ENCODE measurements around the gene FOLR2.

The FOLR2 gene

DNA sequence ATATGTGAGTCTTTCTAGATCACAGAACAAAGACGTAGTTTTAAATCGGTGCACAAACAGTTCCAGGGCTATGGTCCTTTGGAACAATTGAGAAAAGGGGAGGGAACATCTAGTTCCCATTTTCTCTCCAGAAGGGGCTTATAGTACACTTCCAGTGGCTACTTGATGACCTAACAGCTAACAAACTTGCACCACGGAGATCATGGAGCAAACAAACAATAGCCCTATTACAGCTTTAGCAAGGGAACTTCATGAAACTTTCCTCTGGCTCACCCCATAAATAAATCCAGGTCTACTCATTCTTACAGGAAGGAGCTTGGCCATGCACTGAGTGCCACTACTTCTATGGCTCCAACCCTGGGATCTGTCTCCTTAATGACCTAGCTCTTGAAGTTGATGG, 8.3 kb upstream of the FOLR2 start:
- DNase-seq, result no peak

DNA sequence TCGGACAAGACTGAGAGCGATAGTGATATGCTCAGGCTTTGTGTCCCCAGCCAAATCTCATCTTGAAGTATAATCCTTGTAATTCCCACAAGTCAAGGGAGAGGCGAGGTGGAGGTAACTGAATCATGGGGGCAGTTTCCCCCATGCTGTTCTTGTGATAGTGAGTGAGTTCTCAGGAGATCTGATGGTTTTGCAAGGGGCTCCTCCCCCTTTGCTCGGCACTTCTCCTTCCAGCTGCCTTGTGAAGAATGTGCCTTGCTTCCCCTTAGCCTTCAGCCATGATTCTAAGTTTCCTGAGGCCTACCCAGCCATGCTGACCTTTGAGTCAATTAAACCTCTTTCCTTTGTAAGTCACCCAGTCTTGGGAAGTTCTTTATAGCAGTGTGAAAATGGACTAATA, 7.5 kb upstream of the FOLR2 start:
- no peak for DNase-seq

DNA sequence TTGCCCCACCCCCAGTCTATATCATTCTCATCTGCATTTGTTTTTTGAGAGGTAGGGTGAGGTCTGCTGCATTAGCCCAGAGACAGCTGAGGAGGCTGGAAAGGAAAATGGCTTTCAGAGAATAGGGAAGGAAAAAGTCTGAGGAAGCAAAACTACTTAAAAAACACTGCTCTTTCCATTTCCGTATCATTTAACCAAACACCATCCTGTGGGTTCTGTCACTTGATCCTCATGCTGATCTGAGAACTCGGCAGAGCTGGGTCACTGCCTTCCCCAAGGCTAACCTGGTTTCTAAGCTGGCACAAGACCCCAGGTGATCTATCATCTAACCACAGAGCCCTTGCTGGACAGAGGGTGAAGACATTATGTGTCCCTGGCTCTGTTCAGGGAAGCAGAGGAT, 1.2 kb downstream of the FOLR2 start:
- DNase-seq, result no peak

DNA sequence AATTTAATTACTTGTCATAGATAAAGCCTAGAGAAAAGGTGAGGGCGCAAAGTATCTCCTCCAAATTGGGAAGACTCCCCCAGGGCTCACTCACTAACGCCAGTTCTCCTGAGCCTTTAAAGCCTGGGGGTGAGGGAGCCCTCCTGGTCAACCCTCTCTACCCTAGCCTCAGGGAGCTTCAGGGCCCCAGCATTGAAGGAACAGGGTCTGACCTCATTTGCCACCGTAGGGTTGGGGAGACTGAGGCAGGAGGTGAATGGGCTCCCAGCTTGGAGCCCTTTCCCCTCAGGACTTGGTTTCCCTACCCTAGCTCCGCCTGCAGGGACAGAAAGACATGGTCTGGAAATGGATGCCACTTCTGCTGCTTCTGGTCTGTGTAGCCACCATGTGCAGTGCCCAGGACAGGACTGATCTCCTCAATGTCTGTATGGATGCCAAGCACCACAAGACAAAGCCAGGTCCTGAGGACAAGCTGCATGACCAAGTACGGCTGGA, 1.7 kb downstream of the FOLR2 start:
- DNase-seq, result no peak

DNA sequence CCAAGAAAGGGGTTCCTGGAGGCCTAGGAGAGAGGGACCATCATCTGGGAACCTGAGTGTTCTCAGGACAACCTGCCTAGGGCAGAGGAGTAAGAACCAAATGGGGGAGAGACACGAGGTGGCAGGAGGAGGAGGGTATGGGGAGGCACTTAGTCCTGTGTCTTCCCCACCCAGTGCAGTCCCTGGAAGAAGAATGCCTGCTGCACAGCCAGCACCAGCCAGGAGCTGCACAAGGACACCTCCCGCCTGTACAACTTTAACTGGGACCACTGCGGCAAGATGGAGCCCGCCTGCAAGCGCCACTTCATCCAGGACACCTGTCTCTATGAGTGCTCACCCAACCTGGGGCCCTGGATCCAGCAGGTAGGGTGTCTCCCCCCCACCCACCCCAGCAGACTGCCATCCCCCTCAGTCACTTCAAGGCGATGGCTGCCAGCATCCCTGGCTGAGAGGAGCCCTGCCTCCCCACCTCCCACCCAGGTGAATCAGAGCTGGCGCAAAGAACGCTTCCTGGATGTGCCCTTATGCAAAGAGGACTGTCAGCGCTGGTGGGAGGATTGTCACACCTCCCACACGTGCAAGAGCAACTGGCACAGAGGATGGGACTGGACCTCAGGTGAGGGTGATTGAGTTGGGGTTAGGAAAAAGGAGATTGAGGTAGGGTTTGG, 4.2 kb downstream of the FOLR2 start:
- DNase-seq, result no peak

DNA sequence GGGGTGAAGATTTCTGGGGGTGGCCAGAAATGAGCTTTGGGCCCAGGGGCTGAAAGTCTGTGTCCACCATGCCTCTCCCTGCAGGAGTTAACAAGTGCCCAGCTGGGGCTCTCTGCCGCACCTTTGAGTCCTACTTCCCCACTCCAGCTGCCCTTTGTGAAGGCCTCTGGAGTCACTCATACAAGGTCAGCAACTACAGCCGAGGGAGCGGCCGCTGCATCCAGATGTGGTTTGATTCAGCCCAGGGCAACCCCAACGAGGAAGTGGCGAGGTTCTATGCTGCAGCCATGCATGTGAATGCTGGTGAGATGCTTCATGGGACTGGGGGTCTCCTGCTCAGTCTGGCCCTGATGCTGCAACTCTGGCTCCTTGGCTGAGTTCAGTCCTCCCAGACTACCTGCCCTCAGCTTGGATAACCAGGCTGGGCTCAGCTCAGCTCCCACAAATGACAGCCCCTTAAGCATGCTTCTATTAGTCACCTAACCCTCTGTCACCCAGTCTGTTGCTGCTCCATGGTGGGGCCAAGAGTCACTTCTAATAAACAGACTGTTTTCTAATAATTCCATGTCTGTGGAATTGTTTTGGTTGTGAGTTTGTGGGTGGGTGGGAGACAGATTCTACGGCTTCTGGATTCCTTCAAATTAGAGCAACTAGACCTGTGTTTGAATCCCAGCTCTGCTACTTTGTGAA, 4.9 kb downstream of the FOLR2 start:
- no peak for DNase-seq

DNA sequence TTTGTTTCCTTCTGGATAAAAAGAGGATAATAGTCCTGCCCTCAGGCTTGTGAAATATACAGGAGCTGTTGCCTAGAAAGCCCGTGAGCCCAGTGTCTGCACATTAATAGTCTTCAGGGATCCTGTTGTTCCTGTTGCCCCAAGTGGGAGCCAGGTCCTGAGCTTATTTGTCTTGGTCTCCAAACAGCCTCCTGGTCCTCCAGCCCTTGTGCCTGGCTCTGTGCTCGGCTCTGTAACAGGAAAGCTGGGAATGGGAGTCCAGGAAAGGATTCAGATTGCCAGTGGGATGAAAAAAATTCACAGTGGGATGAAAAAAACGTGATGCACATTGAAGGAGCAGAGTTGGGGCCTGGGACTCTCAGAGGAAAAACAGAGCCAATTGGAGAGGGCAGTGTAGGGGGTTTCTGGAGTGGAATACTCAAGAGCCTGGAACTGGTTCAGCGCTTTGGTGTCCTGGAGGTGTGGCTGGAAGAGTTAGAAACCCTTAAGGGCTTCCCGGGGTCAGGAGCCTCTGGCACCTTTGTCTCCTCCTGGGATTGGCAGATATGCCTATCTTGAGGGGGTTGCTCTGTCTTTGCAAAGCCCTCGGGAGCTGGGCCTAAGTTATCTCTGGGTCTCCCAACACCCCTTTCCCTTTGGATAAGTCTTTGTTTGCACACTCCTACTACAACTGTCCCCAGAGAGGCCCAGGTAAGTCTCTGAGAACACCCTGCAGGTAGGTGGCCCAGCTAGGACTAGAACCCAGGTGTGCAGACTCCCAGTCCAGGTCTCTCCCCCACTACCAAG, 5.7 kb downstream of the FOLR2 start:
- no peak for DNase-seq

DNA sequence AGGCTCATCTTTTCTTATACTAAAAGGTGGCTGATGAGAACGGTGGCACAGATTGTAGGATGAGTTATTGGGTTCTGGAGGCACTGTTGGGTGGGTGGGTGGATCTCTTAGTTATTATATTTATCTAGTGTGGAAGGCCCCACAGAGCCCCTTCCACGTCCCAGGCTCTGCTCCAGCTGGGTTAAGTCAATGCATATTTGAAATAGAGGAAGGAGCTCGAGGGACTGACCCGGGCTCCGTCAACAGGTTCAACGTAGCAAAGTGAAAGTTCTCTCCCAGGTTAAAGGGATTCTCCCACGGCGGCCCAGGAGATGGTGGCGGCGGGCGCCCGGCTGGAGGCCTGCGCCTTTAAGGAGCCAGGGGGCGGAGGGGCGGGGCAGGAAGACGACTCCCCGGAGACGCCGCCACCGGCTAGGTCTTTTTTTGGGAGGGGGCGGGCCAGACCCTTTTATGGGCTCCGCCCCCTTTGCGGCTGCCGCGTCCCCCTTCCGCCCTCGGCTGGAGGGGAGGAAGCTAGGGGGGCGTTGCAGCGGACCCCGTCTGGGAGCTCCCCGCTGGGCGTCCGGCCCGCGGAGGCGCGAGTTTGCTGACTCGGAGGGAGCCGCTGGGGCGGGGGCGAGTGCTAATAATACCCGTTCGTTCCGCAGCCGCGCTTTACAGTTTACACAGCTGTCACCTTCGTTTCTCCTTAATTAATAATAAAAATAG, 6.5 kb downstream of the FOLR2 start:
- peak; percentile 92 to 93 for DNase-seq

DNA sequence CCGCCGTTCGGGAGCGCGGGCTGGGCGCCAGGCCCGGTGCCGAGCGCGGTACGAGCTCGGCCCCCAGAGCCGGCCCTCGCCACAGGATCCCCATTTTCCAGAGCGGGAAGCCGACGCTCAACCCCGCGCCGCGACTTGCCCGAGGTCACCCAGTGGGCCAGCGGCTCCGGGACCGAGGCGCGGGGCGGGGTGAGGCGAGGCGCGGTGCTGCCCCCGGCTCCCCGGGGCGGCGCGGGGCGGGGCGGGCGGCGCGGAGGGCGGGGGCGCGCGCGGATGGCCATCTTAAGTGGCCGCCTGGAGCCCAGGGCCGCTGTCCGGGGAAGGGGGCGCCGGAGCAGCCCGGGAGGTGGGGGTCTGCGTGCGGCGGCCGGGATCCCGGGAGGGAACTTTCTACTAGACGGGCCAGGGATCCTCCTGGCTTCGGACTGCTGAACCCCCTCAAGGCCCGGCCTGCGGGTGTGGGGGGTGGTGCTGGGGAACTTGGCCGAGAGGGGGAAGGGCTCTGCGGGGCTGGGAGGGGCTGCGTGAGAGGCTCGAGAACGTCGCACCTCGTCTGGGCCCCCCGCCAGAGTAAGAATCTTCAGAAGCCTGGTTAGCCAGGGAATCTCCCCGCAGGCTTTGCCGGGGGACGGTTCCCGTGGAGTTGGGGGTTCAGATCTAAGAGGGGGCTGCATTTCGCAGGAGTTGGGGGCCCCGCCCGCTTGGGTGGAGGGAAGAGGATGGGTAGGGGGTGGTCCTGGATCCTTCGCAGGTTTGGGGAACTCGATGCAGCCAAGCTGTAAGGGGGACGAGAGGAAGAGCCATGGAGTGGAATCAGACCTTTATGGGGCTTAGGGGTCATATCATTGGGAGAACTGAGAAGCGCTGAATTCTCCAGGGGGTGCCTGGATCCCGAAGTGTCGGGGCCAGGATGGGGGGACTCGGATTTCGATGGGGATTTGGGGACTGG, 7.3 kb downstream of the FOLR2 start:
- peak; percentile 40 to 41 for DNase-seq

DNA sequence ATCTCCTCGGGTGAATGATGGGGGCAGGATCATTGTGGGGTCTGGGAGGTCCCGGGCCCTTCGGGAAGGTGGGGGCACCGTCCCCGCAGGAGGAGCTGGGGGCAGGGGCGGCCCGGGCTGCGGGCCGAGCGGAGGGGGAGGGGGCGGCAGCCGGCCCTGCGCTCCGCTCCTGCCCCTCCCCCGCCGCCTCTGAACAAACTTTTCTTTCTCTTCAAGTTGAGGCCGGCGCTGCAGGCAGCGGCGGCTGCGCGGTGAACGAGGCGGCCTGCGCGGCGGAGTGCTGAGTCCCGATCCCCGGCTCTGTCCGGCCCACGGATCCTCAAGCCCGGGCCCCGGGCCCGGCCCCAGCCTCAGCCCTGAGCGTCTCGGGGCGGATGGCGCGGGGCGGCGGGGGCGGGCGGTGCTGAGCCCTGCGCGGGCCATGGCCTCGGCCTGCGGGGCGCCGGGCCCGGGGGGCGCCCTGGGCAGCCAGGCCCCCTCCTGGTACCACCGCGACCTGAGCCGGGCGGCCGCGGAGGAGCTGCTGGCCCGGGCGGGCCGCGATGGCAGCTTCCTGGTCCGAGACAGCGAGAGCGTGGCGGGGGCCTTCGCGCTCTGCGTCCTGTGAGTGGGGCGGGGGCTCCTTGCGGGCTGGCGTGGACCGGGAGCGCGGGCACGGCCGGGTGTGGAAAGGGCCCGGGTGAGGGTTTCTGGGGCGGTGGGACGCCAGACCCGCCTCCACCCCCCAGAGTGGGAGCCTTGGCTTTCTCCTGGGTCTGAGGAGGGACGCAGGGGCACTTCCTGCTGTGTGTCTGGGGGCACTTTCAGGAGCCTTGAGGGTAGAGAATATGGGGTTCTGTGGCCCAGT, 8.2 kb downstream of the FOLR2 start, which contains the start of gene INPPL1:
INPPL1 (plus strand) TSS at position 204 of the 847 bp plus-strand sequence; CDS start at position 422, 218 bp downstream.
- DNase-seq, result peak; percentile 37 to 44

DNA sequence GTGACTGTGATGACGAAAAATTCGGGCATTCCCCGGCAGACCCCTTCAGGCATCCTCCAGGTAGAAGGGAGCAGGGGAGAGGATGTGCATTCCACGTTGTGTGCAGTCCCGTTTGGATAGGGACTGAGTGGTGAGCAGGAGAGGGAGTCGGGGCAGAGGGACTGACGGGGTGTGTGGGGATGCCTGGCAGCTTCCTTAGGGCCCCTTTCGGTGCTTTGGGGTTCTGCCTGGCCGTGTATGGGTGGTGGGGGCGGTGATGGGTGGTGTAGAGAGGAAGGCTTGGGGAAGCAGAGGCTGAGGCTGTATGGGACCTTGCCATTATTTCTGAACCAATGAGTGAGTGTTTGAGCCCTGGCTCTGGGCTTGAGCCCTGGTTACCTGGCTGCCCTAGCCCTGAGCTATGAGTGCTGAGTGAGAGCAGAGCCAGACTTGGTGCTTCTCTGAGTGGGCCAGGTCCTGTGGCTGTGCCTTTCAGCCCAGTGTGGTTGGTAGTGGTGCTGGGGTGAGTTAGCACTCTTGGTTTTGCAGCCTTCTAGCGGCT, 8.9 kb downstream of the FOLR2 start:
- DNase-seq, result peak in 1 of 2 donors; percentile 35

DNA sequence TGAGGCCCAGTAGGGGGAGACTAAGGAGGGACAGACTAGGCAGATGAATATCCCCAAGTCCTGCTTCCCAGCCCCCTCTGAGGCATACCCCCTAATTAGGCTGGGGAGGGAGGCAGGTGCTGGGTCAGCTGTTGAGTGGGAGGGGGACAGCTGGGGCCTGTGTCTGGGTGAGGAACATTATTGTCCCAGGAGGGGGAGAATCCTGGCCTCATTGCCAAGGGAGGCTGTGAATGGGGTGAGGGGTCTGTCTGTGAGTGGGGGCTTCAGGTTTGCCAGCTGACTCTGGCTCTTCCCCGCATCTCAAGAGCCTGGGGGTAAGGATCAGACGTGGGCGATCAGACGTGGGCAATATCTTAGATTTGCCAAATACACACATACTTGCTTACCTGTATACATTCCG, 10.1 kb downstream of the FOLR2 start:
- no peak for DNase-seq

DNA sequence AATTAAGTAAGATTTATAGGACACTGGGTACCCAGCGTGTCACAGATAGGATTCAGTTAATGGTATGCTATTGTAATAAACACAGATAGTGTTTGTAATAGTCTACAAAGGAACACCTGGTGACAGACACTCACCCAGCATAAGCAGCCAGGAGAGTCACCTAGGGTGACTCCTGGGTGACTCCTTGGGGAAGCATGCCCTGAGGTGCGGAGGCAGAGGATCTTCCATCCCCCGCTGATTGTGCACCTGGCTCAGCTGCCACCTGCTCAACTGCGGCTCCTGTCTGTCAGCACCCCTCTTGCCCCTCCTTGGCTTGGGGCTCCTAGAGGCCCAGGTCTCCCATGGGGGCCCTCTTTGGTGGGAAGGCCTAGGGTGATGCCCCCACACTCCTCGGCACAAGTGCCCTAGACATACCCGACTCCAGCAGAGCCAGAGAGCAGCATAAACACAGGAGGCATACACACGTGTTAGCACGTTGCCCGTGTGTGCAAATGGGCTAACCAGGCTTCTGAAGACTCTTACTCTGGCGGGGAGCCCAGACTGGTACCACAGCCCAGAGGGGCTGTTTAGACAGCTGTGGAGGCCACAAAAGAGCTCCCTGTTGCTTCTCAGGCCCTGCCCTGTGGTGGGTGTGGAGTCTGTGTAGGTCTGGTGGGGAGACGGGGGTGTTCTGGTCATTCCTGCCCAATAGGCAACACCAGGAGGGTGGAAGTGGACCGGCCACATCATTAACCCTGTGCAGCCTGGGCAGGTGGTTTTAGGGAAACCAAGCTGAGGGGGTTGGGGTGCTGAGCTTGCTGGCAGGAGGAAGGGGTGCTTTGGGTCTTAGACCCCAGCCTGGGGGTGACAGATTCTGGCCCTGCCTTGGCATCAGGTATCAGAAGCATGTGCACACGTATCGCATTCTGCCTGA, 11.0 kb downstream of the FOLR2 start:
- DNase-seq, result no peak

DNA sequence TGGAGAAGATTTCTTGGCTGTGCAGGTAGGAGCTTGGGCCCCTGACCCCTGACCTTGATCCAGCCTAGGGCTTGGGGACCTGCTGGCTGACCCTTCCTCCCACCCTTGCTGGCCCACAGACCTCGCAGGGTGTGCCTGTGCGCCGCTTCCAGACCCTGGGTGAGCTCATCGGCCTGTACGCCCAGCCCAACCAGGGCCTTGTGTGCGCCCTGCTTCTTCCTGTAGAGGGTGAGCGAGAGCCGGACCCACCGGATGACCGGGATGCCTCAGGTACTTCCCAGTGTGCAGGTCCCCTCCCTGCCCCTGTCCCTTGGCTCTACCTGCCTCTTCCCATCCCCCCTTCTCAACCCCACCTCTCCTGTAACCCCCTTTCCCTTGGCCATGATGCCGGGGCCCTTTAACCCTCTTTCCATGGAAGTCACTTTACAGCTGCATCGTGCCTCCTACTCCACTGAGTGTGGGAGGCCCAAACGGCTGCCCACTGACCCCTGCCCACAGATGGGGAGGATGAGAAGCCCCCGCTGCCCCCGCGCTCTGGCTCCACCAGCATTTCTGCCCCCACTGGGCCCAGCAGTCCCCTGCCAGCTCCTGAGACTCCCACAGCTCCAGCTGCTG, 11.7 kb downstream of the FOLR2 start:
- no peak for DNase-seq

DNA sequence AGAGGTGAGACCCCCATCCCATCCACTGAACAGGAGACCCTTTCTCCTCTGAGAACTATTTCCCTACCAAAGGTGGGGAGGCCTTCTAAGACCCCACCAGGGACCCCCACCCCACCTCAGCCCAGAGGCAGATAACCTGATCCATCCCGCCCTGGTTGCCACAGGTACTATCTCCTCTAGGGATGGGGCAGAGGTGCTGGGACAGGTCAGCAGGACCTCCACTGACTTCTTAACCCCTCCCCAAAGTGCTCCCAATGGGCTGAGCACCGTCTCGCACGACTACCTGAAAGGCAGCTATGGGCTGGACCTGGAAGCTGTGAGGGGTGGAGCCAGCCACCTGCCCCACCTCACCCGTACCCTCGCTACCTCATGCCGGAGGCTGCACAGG, 12.2 kb downstream of the FOLR2 start:
- no peak for DNase-seq

DNA sequence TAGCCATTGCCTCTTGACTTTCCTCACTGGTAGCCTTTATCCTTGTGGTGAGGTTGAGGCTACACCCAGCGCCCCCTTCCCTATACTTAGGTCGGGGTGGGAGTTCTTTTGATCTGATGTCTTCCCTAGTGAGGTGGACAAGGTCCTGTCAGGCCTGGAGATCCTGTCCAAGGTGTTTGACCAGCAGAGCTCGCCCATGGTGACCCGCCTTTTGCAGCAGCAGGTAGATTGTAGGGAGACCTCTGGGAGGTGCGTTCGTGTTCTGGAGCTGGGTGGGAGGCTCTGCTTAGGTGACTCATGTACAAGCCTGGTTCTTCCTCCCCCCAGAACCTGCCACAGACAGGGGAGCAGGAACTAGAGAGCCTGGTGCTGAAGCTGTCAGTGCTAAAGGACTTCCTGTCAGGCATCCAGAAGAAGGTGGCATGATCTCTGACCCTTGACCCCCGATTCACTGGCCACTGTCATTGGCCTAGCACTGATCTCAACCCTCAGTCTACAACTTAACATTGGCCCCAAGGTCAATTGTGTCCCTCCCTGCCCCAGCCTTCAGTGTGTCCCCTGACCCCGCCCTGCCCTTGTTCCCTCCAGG, 12.8 kb downstream of the FOLR2 start:
- DNase-seq, result no peak

DNA sequence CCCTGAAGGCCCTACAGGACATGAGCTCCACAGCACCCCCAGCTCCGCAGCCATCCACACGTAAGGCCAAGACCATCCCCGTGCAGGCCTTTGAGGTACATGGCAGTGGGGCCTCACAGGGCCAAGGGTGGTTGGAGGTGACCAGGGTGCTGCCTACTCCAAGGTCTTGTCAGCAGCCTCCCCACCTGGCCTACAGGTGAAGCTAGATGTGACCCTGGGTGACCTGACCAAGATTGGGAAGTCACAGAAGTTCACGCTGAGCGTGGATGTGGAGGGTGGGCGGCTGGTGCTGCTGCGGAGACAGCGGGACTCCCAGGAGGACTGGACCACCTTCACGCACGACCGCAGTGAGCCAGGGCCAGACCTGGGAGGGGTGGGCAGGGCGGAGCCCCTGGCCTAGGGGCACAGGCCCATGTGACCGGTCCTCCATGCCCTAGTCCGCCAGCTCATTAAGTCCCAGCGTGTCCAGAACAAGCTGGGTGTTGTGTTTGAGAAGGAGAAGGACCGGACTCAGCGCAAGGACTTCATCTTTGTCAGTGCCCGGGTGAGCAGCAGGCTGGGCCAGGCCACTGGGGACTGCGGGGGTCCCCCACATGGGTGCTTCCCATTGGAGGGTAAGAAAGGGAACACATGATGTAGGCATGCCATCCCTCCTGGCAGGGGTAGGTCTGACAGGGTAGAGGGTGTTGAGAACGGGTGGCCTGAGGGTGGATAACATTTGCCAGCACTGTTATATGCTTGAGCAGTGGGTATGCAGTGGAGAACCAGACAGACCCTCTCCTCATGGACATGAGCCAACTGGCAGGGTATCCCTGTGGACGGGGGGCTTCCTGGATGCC, 13.6 kb downstream of the FOLR2 start:
- no peak for DNase-seq

Data from activated CD4-positive, alpha-beta T cell treated with anti-CD3 and anti-CD28 coated beads for 4 hours (primary cell).